ENCODE results near the gene ATP8A2. TPM values are rescaled to one million over a fixed set of nuclear protein-coding genes. Genes with fewer than 3 reads are reported as not detected.

Gene ATP8A2
- total RNA-seq, 2 experiments from 2014 or later: not detected

DNA sequence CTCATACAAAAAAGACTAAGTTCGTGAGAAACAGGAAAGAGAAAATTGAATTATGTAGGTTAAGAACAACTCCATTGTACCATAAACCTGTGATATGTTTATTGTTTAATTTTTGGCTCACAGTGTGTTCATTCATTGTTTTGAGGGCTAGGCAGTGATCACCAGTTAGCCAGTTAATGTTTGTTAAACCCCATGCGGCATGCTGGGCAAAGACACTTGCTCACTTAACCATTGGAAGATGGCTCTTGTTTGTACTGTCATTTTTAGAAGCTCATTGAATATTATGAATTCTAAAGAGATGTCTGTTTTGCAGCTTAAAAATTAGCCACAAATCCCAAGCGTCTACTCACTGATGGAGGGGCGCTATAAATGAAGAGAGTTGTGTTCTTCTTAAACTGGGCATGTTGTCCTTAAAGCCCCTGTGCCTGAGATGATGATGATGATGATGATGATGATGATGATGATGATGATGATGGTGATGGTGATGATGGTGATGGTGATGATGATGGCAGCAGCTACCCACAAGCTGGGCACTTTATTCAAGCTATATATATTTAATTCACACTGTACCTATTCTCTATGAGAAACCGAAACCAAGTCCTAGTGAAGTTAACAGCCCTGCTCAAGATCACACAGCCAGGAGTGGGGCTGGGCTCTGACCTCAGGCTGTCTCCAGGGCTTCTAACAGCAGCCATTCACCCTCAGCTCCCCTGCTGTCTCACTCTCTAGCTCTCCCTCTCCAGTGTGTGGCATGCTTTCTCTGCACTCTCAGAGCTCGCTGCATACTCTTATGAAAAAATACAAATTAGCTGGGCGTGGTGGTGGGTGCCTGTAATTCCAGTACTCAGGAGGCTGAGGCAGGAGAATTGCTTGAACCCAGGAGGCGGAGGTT, 510.9 kb downstream of the ATP8A2 start:
- Histone ChIP-seq H3K9me2 (ENCODE audit: insufficient read depth, low read length) (no peaks in the 10 kb centered on the region), H3K36me3 (ENCODE audit: insufficient read depth, low read length) (no peaks in the 10 kb centered on the region), H2AFZ (ENCODE audit: low read length) (no peak overlapping the region), H3K4me2 (ENCODE audit: low read length) (no peak overlapping the region), H3K4me1 (ENCODE audit: insufficient read depth, low read length, poor library complexity, severe bottlenecking) (no peaks in the 10 kb centered on the region), H4K20me1 (ENCODE audit: insufficient read depth, low read length) (no peaks in the 10 kb centered on the region), H3K4me3 (ENCODE audit: low read depth, low read length, poor library complexity, severe bottlenecking) (no peak overlapping the region), H3K79me2 (ENCODE audit: insufficient read depth, low read depth, low read length) (no peaks in the 10 kb centered on the region), H3K27ac (ENCODE audit: low read depth, low read length, poor library complexity, severe bottlenecking) (no peak overlapping the region), H3K9me3 (ENCODE audit: low read length) (no peaks in the 10 kb centered on the region)
- no peak for TF ChIP-seq EZH2phosphoT487 (IDR thresholded peaks at IDR 0.05; ENCODE audit: borderline replicate concordance, low read depth, low read length)
- TF ChIP-seq, protein P1, sequence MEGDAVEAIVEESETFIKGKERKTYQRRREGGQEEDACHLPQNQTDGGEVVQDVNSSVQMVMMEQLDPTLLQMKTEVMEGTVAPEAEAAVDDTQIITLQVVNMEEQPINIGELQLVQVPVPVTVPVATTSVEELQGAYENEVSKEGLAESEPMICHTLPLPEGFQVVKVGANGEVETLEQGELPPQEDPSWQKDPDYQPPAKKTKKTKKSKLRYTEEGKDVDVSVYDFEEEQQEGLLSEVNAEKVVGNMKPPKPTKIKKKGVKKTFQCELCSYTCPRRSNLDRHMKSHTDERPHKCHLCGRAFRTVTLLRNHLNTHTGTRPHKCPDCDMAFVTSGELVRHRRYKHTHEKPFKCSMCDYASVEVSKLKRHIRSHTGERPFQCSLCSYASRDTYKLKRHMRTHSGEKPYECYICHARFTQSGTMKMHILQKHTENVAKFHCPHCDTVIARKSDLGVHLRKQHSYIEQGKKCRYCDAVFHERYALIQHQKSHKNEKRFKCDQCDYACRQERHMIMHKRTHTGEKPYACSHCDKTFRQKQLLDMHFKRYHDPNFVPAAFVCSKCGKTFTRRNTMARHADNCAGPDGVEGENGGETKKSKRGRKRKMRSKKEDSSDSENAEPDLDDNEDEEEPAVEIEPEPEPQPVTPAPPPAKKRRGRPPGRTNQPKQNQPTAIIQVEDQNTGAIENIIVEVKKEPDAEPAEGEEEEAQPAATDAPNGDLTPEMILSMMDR (conservative IDR thresholded peaks at IDR 0.05; ENCODE audit: low read length): no peak
- POLR2A ChIA-PET: interaction anchor here (0.7 to 0.9 kb wide), 2 partner anchors 16 to 17 kb away, joined by 3 to 4 read pairs; no protein-coding TSS in a partner anchor
- intact Hi-C loops (cut with micrococcal nuclease; ENCODE audit: unreplicated experiment): no loop called here
- CTCF ChIA-PET (ENCODE audit: unreplicated experiment): no interaction called here
- no TSS peak for BruUV-seq (replicated peaks)
- no peak for DNase-seq (ENCODE audit: low spot score)

DNA sequence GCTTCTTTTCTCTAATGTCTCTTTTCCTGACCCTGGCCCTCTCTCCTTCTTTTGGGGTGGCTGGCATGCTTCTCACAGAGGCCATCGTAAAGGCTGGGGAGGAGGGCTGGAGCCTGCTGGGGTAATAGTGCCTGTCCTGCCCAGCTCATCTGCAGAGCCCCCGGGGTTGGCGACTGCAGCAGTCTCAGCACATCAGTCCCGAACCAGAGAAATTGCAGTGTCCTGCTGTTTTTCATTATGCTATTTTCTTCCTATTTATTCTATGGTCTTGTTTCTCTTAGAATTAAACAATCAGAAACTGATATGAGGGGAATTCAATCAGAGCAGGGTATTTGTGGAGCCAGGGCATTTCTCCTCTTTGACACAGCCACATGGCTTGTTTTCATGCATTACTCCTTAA, 513.6 kb downstream of the ATP8A2 start:
- TF ChIP-seq EZH2phosphoT487 (IDR thresholded peaks at IDR 0.05; ENCODE audit: borderline replicate concordance, low read depth, low read length): no peak
- TF ChIP-seq, protein P1 (conservative IDR thresholded peaks at IDR 0.05; ENCODE audit: low read length): no peak
- POLR2A ChIA-PET: no interaction called here
- intact Hi-C loops (cut with micrococcal nuclease; ENCODE audit: unreplicated experiment): no loop called here
- Histone ChIP-seq H3K79me2 (ENCODE audit: insufficient read depth, low read depth, low read length) (no peaks in the 10 kb centered on the region), H3K4me1 (ENCODE audit: insufficient read depth, low read length, poor library complexity, severe bottlenecking) (no peaks in the 10 kb centered on the region), H3K4me2 (ENCODE audit: low read length) (no peak overlapping the region), H3K27ac (ENCODE audit: low read depth, low read length, poor library complexity, severe bottlenecking) (no peak overlapping the region), H3K4me3 (ENCODE audit: low read depth, low read length, poor library complexity, severe bottlenecking) (no peak overlapping the region), H3K9me2 (ENCODE audit: insufficient read depth, low read length) (no peaks in the 10 kb centered on the region), H4K20me1 (ENCODE audit: insufficient read depth, low read length) (no peaks in the 10 kb centered on the region), H2AFZ (ENCODE audit: low read length) (no peak overlapping the region), H3K9me3 (ENCODE audit: low read length) (no peaks in the 10 kb centered on the region), H3K36me3 (ENCODE audit: insufficient read depth, low read length) (no peaks in the 10 kb centered on the region)
- BruUV-seq (replicated peaks): no TSS peak
- no peak for DNase-seq (ENCODE audit: low spot score)
- CTCF ChIA-PET (ENCODE audit: unreplicated experiment): no interaction called here

All from OCI-LY7 (cell line).